ENCODE data around the gene ADPRHL1. TPM values are rescaled to one million over a fixed set of nuclear protein-coding genes. Genes with fewer than 3 reads are reported as not detected.
A peak's percentile ranks its signal among the peaks of the same experiment; 100 is the strongest.

The ADPRHL1 gene
- total RNA-seq, 6 experiments from 2014 or later: 1.0 to 2.0 (median 1.5) TPM

DNA sequence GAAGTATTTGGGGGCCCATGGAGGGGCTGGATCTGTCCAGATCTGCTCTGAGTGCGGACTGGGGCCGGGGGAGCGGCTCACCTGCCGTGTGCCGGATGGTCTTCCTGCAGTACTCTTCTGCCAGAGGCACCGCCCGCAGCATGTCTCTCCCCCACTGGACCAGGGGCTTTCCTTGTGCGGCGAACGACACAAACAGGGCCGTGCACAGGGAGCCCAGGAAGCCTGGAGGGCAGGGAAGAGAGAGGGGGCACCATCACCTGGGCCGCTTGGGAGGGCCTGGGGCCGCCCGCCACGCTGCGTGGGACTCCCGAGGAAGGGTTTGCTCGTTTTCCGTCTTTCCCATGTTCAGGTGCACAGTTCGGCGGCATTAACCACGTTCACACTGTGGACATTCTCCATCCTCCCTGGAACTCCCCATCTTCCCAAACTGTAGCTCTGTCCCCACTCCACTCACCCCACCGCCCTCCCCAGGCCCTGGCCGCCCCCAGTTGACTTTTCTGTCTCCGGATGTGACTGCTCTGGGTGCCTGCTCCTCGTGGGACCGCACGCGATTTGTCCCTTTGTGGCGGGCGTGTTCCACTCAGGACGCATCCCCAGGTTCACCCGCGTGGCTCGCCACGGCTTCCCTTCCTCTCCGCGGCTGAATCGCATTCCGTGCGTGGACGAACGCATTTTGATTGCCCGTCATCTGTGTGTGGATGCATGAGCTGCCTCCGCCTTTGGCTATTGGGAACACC lies 24.2 kb downstream of the ADPRHL1 start:
- no peaks in the 10 kb centered on the region for H3K36me3 Mint-ChIP-seq (ENCODE audit: low read depth)
- no peak overlapping the region for H3K4me3 Mint-ChIP-seq
- H3K4me1 Mint-ChIP-seq (ENCODE audit: low read depth): peaks cover 7% of the 10 kb centered on the region; the same call in 1 of the 2 replicates
- H3K9me3 Mint-ChIP-seq: no peaks in the 10 kb centered on the region
- DNase-seq: no peak
- peaks cover 1% of the 10 kb centered on the region; the same call in 1 of the 2 replicates for H3K27me3 Mint-ChIP-seq (ENCODE audit: insufficient read depth)
- TF ChIP-seq, protein P1, sequence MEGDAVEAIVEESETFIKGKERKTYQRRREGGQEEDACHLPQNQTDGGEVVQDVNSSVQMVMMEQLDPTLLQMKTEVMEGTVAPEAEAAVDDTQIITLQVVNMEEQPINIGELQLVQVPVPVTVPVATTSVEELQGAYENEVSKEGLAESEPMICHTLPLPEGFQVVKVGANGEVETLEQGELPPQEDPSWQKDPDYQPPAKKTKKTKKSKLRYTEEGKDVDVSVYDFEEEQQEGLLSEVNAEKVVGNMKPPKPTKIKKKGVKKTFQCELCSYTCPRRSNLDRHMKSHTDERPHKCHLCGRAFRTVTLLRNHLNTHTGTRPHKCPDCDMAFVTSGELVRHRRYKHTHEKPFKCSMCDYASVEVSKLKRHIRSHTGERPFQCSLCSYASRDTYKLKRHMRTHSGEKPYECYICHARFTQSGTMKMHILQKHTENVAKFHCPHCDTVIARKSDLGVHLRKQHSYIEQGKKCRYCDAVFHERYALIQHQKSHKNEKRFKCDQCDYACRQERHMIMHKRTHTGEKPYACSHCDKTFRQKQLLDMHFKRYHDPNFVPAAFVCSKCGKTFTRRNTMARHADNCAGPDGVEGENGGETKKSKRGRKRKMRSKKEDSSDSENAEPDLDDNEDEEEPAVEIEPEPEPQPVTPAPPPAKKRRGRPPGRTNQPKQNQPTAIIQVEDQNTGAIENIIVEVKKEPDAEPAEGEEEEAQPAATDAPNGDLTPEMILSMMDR (IDR thresholded peaks at IDR 0.05): no peak
- H3K27ac Mint-ChIP-seq: no peak overlapping the region; the same call in 1 of the 2 replicates

DNA sequence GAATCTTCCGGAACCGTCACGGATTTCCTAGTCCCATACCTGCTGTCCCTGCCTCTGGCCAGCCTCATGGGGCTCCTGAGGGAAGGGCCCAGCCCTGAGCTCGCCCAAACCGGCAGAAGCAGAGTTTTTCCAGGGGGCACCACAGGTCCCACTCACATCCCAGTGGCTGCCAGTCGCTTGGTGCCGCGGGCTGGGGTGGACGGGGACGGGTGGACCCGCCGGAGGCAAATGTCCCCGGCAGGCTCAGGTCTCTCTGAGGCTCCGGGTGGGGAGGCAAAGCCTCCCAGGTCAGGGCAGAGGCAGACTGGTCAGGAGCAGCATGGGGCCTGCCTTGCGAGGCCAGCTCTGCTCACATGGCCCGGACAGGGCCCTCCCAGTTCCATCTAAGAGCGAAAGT lies 24.8 kb downstream of the ADPRHL1 start:
- H3K27me3 Mint-ChIP-seq (ENCODE audit: insufficient read depth): peaks cover 1% of the 10 kb centered on the region; the same call in 1 of the 2 replicates
- H3K27ac Mint-ChIP-seq: peak overlapping the region; percentile 48; the same call in 1 of the 2 replicates
- no peaks in the 10 kb centered on the region for H3K36me3 Mint-ChIP-seq (ENCODE audit: low read depth)
- no peak overlapping the region for H3K4me3 Mint-ChIP-seq
- DNase-seq: no peak
- no peaks in the 10 kb centered on the region for H3K9me3 Mint-ChIP-seq
- H3K4me1 Mint-ChIP-seq (ENCODE audit: low read depth): peaks cover 7% of the 10 kb centered on the region; the same call in 1 of the 2 replicates
- TF ChIP-seq, protein P1 (IDR thresholded peaks at IDR 0.05): no peak

DNA sequence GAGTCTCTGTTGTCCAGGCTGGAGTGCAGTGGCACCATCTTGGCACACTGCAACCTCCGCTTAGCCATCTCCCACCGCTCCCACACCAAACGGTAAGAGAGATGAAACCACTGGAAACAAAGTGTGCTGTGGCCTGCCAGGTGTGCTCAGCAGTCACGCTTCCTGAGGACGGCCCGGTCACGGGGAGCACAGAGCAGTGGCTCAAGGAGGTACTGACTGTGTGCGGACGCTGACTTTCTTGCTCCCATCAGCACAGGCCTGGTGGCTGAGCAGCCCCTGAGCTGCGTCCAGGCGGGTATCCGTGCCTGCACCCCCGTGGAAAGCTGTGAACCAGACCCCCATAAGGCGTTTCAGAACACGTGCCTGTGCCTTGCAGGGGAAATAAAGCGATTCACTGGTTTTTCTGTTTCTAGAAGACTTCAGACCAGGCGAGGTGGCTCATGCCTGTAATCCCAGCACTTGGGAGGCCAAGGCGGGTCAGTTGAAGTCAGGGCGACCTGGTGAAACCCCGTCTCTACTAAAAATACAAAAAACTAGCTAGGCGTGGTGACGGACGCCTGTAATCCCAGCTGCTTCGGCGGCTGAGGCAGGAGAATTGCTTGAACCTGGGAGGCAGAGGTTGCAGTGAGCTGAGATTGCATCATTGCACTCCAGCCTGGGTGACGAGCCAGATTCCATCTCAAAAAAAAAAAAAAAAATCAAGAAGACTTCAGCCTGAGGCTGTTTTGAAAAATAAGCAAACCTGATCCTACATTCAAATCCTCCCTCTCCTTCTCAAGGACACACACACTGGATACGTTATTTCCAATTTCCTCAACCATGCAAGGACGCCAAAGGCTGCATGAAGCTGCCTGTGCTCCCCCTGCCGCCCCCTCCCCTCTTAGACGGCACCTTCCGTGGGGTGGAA lies 25.5 kb downstream of the ADPRHL1 start:
- TF ChIP-seq, protein P1 (IDR thresholded peaks at IDR 0.05): no peak
- Mint-ChIP-seq H3K36me3 (ENCODE audit: low read depth) (no peaks in the 10 kb centered on the region), H3K27me3 (ENCODE audit: insufficient read depth) (peaks cover 1% of the 10 kb centered on the region; the same call in 1 of the 2 replicates), H3K4me1 (ENCODE audit: low read depth) (peaks cover 7% of the 10 kb centered on the region; the same call in 1 of the 2 replicates), H3K27ac (peak overlapping the region; percentile 48; the same call in 1 of the 2 replicates), H3K4me3 (no peak overlapping the region), H3K9me3 (no peaks in the 10 kb centered on the region)
- peak; percentile 15 for DNase-seq

DNA sequence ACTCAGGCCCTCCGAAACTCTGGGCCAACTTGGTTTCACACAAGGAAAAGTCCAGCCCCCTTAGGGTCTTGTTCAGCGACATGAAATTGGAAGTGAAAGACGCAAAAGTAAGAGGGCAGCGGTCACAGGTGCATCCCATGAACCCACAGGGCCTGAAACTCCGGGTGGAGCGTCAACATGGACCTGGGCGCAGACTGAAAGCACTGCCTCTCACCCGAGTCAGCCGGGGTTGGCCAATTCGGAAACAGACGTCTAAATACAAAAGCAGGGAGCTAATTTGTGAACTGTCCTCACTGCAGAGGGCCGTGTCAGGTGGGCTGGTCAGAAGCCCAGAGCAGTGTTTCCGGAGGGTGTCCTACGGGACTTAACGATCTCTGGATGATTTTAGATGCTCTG lies 26.7 kb downstream of the ADPRHL1 start:
- peaks cover 11% of the 10 kb centered on the region; the same call in 1 of the 2 replicates for H3K4me1 Mint-ChIP-seq (ENCODE audit: low read depth)
- H3K9me3 Mint-ChIP-seq: no peaks in the 10 kb centered on the region
- TF ChIP-seq, protein P1 (IDR thresholded peaks at IDR 0.05): no peak
- H3K27me3 Mint-ChIP-seq (ENCODE audit: insufficient read depth): peaks cover 1% of the 10 kb centered on the region; the same call in 1 of the 2 replicates
- H3K36me3 Mint-ChIP-seq (ENCODE audit: low read depth): no peaks in the 10 kb centered on the region
- no peak overlapping the region for H3K4me3 Mint-ChIP-seq
- H3K27ac Mint-ChIP-seq: no peak overlapping the region
- no peak for DNase-seq

DNA sequence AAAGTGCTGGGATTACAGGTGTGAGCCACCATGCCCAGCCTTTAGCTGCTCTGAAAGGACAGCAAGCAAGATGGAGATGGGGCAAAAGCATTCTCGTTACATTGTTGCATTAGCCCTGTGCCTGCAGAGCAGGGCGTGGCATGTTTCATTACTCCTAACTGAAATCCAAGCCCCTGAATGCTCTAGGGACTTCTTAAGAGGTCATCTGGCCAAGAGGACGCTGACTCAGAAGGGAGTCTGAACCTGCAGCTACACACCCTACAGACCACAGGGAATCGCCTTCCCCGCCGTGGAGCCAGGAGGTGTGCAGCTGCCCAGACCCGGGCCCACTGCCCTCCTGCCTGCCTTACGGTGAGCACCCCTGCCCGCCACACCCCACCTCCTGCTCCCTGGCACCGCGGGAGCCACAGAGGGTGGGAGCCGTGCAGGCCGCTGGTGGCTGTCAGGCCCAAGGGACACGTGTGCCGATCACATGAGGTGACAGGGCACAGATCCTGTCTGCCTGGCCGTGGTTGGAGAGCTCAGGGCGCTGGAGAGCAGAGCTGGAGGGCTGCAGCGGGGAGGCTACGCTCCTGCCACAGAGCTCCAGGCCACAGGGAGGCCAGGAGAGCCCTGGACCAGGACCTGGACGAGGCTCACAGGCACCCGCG lies 27.2 kb downstream of the ADPRHL1 start:
- Mint-ChIP-seq H3K27ac (no peak overlapping the region), H3K27me3 (ENCODE audit: insufficient read depth) (peaks cover 1% of the 10 kb centered on the region; the same call in 1 of the 2 replicates), H3K4me3 (no peak overlapping the region), H3K9me3 (no peaks in the 10 kb centered on the region), H3K4me1 (ENCODE audit: low read depth) (peaks cover 12% of the 10 kb centered on the region; the same call in 1 of the 2 replicates), H3K36me3 (ENCODE audit: low read depth) (no peaks in the 10 kb centered on the region)
- no peak for DNase-seq
- TF ChIP-seq, protein P1 (IDR thresholded peaks at IDR 0.05): no peak

Measured in HFFc6 (cell line).